ENCODE measurements around the gene LUZP2. TPM values are rescaled to one million over a fixed set of nuclear protein-coding genes. Genes with fewer than 3 reads are reported as not detected.
A peak's percentile ranks its signal among the peaks of the same experiment; 100 is the strongest.
"Not testable (repeated sequence)": the region's sequence is repeated elsewhere in the genome, so short reads cannot be mapped to it uniquely, and the experiment has no call there.

LUZP2 gene
- total RNA-seq, 1 donor from 2014 or later = not detected

- DNase-seq (ENCODE audit: low spot score) = no peak
- ATAC-seq = no peak
Measured at GRCh38 chr11:24886880-24887619, 390.2 kb downstream of the LUZP2 start.

DNA sequence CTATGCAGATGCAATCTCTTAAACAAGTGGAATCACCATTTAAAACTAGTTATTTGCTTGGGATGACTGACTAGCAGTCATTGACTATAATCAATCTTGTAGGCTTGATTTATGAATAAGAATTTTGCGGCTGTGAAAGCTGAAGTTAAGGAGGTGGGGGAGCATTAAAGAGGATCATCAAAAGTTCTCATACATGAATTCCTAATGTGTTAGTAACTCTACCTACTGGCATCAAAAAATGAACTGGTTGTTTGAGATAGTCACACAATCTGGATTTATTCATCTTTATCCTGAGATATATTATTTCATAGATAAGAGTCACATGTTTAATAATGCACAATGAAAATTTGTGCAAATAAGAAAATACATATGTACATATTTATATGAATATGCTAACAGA is 393.6 kb downstream of the LUZP2 start:
- ATAC-seq (no peak), DNase-seq (ENCODE audit: low spot score) (no peak)

DNA sequence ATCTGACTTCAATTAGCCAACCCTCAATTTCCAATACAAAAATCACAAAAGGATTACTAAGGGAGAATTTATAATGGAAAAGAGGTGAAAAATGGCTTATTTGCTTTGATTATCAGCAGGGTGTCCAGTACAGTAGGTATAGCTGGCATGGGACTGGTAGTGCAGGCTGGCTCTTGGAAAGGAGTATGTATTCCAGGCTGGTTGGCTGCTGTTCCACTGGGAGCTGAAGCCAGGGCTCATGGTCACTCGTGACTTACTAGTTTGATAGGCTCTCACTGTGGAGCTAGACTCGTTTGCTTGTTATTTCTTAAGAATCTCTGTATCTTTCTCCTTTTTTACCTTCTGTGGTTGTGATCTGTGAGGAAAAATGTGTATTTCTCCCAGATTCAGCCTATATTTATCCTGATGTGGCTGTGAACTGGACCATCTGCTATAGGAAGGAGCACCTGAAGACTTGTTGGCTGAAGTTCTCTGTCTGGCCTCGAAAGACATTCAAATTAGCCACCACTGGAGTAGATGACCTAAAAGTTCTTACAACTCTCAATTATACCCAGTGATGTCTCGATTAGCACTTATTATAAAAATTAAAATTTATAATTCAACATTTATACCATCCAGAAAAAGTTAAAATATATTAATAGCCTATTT is 395.1 kb downstream of the LUZP2 start:
- not testable (repeated sequence) for ATAC-seq; DNase-seq (ENCODE audit: low spot score)

DNA sequence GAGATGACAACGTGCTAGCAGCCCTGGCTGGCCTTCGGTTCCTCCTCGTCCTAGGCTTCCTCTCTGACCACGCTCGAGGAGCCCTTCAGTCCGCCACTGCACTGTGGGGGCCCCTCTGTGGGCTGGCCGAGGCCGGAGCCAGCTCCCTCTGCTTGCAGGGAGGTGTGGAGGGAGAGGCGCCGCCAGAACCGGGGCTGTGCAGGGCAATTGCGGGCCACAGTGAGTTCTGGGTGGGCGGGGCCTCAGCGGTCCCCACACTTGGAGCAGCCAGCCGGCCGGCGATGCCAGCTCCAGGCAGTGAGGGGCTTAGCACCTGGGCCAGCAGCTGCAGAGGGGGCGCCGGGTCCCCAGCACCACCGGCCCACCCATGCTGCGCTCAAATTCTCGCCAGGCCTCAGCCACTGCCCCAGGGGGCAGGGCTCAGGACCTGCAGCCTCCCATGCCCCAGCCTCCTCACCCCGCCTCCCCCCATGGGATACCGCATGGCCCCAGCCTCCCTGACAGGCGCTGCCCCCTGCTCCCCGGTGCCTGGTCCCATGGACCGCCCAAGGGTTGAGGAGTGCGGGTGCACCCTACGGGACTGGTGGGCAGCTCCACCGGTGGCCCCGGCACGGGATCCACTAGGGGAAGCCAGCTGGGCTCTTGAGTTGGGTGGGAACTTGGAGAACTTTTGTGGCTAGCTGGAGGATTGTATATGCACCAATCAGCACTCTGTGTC is 399.4 kb downstream of the LUZP2 start:
- no peak for DNase-seq (ENCODE audit: low spot score)
- ATAC-seq = no peak

DNA sequence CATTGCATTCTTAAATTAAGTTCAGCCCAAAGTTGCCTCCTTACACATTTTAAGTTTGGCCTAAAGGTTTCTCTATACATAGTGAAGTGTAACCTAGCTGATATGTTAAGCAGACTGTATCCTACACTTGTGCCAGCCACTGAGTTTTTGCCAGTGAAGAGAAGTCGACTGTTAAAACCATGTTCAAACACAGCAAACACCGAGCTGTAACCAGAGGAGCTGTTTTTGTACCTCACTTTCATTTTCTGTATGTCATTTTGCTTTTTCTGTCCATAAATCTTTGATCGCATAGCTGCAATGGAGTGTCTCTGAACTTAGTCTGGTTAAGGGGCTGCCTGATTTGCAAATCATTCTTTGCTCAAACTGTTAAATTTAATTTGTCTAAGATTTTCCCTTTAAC is 403.7 kb downstream of the LUZP2 start:
- no peak for DNase-seq (ENCODE audit: low spot score)
- peak; percentile 84 for ATAC-seq

GRCh38 chr11:24900960-24901549 is 404.2 kb downstream of the LUZP2 start:
- DNase-seq (ENCODE audit: low spot score) = no peak
- peak; percentile 55 for ATAC-seq

DNA sequence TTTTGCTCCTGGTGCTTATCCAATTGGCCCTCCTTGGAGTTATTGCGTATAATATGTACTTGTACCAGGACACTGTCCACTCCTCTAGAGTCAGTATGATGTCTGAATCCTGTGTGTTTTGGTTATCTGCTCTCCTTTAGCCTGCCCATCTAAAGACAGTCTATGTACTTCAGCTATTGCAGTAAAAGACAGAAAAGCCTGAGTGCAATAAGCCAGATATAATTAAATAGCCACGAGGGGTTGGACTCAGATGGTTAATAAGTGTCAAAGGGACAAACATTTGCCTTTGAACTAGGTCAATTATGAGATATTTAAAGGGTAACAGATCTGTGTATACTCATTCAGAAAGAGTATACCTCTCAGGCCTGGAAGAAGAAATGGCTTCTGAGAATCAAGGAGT is 406.7 kb downstream of the LUZP2 start:
- ATAC-seq = peak; percentile 74
- DNase-seq (ENCODE audit: low spot score) = no peak

GRCh38 chr11:24925091-24925490 is 428.2 kb downstream of the LUZP2 start:
- ATAC-seq = no peak
- DNase-seq (ENCODE audit: low spot score) = no peak

- DNase-seq (ENCODE audit: low spot score) = no peak
- ATAC-seq = no peak
Measured at GRCh38 chr11:24932110-24933000, 435.5 kb downstream of the LUZP2 start.

DNA sequence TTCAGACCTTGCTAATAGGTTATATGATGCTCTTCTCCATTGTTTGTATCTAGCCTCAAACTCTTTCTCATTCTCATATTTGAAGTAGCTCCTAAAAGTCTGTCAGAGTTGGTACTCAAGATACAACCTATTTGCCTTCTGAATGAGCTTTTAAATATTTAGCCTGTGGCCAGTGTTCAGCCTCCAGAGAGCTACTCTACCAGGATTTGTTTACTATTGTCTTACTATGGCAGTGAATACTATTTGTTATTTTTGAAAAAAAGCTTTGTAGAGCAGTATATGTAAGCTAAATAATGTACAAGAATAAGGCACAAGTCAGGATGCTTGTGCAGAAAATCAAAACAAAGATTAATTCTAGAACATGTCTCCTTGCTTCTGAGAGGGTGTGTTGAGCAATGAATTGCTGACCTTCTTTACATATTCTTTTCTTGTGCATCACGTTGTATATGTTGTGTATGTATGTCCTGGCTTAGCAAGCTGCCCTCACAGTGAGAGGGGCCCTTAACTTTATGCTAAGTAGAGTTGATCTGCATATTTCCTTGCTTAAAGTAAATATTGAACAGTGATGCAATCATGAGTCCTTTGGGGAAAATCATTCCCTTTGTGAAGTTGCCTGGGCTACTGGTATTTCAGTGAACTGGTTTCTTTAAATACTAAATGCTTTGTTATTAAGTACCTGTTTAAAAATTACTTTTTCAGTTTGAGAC is 438.0 kb downstream of the LUZP2 start:
- ATAC-seq = no peak

GRCh38 chr11:24944891-24945290 is 448.0 kb downstream of the LUZP2 start:
- DNase-seq (ENCODE audit: low spot score) (no peak), ATAC-seq (no peak)

More for the DNA sequence above, 438.0 kb downstream of the LUZP2 start:
- DNase-seq (ENCODE audit: low spot score) = no peak

- ATAC-seq = no peak
- no peak for DNase-seq (ENCODE audit: low spot score)
Measured at GRCh38 chr11:24949406-24949805, 452.6 kb downstream of the LUZP2 start.

GRCh38 chr11:24963852-24964251 is 467.0 kb downstream of the LUZP2 start:
- DNase-seq (ENCODE audit: low spot score) (no peak), ATAC-seq (no peak)

- ATAC-seq (no peak), DNase-seq (ENCODE audit: low spot score) (no peak)
Measured at GRCh38 chr11:24965748-24966147, 468.9 kb downstream of the LUZP2 start.

- ATAC-seq; DNase-seq (ENCODE audit: low spot score): not testable (repeated sequence)
Measured at GRCh38 chr11:24993903-24994302, 497.1 kb downstream of the LUZP2 start.

DNA sequence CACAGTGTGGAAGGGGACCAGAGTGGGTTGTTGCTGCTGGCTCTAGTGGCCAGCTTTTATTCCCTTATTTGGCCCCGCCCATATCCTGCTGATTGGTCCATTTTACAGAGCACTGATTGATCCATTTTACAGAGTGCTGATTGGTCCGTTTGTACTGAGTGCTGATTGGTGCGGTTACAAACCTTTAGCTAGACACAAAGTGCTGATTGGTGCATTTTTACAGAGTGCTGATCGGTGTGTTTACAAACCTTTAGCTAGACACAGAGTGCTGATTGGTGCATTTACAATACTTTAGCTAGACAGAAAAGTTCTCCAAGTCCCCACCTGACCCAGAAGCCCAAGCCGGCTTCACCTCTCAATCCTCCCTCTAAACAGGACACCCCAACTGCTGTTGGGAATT is 503.1 kb downstream of the LUZP2 start:
- not testable (repeated sequence) for ATAC-seq; DNase-seq (ENCODE audit: low spot score)

DNA sequence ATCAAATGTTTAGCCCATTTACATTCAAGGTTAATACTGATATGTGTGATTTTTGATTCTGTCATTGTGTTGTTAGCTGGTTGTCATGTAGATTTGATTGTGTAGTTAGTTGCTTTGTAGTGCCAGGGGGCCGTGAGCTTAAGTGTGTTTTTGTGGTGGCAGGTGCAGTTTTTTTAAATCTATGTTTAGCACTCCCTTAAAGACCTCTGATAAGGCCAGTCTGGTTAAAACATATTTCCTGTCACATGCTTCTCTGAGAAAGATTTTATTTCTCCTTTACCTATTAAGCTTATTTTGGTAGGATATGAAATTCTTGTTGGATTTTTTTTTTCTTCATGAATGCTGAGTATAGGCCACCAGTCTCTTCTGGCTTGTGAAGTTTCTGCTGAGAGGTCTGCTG is 540.6 kb downstream of the LUZP2 start:
- DNase-seq (ENCODE audit: low spot score) (no peak), ATAC-seq (no peak)

- no peak for ATAC-seq
- no peak for DNase-seq (ENCODE audit: low spot score)
Measured at GRCh38 chr11:25038131-25038530, 541.3 kb downstream of the LUZP2 start.

DNA sequence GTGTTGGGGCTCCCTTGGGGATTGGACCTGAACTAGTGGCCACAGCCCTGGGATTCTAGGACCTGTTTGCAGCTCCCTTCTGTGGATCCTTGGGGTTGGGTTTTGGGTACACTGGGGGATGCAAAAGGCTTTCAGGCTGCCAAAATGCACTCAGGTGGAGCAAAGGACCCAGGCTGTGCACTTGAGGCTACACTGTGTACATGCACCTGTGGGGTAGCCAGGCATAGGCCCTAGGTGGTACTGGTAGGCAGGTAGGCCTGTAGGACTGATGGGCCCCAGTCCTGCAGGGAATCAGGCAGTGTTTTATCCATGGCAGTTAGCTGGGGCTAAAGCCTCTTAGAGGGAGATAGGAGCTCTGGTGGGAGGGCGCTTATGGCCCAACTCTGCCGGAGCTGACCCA is 542.3 kb downstream of the LUZP2 start:
- no peak for DNase-seq (ENCODE audit: low spot score)

DNA sequence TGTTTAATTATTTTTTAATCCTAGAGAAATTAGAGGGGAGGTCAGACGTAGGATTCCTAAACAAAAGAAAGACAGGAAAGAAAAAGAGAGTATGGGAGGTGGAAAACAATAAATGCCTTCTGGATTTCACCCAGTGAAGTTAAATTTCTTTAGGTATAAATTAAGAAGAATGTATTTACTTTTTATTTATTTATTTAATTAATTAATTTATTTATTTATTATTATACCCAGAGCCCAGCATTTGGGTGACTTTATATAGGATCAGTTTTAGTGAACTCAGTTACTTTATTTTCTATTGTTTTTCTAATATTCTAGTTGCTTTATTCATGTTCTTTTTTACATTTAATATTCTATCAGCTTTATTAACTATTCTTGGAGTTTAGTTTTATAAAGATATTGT is 551.8 kb downstream of the LUZP2 start:
- ATAC-seq (no peak), DNase-seq (ENCODE audit: low spot score) (no peak)

More for the DNA sequence above, 542.3 kb downstream of the LUZP2 start:
- ATAC-seq = no peak
